Loucy (cell line): Measurements from ENCODE around the gene PMF1.

Experiments used
- H2AFZ ChIP-seq: fragments of 200-600 bp; sonication (generic); 2 replicates; pipeline ENCODE4 v1.6.0; 2016; ENCODE audit warnings: antibody characterized with exemption, mild to moderate bottlenecking, low read length, moderate library complexity
- H3F3A ChIP-seq: fragments of 200-600 bp; 2 replicates; pipeline ENCODE4 v1.6.0; 2016; ENCODE audit warnings: antibody characterized with exemption, low read depth, mild to moderate bottlenecking
- H3K27me3 ChIP-seq: fragments of 200-600 bp; sonication (generic); 2 replicates; pipeline ENCODE4 v1.6.1; 2014; ENCODE audit warnings: low read length, mild to moderate bottlenecking; ENCODE audit not compliant: insufficient read depth, poor library complexity, severe bottlenecking
- H3K36me3 ChIP-seq: fragments of 200-600 bp; sonication (generic); 2 replicates; pipeline ENCODE4 v1.6.1; 2016; ENCODE audit warnings: low read length; ENCODE audit not compliant: insufficient read depth
- H3K4me1 ChIP-seq: fragments of 200-600 bp; sonication (generic); 2 replicates; pipeline ENCODE4 v1.5.1; 2014; ENCODE audit warnings: low read length, mild to moderate bottlenecking; ENCODE audit not compliant: insufficient read depth, poor library complexity, severe bottlenecking
- H3K4me2 ChIP-seq: fragments of 200-600 bp; sonication (generic); 2 replicates; pipeline ENCODE4 v1.6.0; 2014; ENCODE audit warnings: antibody characterized with exemption, low read length, low read depth, mild to moderate bottlenecking; ENCODE audit not compliant: poor library complexity, severe bottlenecking
- H3K4me3 ChIP-seq: fragments of 200-600 bp; sonication (generic); 2 replicates; pipeline ENCODE4 v1.5.1; 2014; ENCODE audit warnings: low read length, mild to moderate bottlenecking, mixed read lengths; ENCODE audit not compliant: poor library complexity, severe bottlenecking
- H3K79me2 ChIP-seq: fragments of 200-600 bp; sonication (generic); 2 replicates; pipeline ENCODE4 v1.6.1; 2014; ENCODE audit warnings: low read length; ENCODE audit not compliant: insufficient read depth
- H3K9ac ChIP-seq: fragments of 200-600 bp; sonication (generic); 2 replicates; pipeline ENCODE4 v1.6.0; 2014; ENCODE audit warnings: mild to moderate bottlenecking, low read depth, low read length, moderate library complexity; ENCODE audit not compliant: poor library complexity, severe bottlenecking
- H3K9me2 ChIP-seq: fragments of 200-600 bp; sonication (generic); replicated peaks from 2 replicates; pipeline ENCODE4 v1.6.1; 2016; ENCODE audit warnings: low read depth, low read length, mixed read lengths
- H3K9me3 ChIP-seq: fragments of 200-600 bp; sonication (generic); 2 replicates; pipeline ENCODE4 v1.6.1; 2014; ENCODE audit warnings: mild to moderate bottlenecking, antibody characterized with exemption, low read length, low read depth; ENCODE audit not compliant: insufficient read depth
- H4K20me1 ChIP-seq: fragments of 200-600 bp; sonication (generic); 2 replicates; pipeline ENCODE4 v1.6.0; 2014; ENCODE audit warnings: antibody characterized with exemption, low read length, mild to moderate bottlenecking; ENCODE audit not compliant: insufficient read depth, poor library complexity, severe bottlenecking
- CTCF ChIP-seq: fragments of 200-600 bp; sonication (generic); conservative IDR thresholded peaks from 2 replicates; pipeline ENCODE4 v1.5.1; 2014; ENCODE audit warnings: mild to moderate bottlenecking, antibody characterized with exemption, low read length
- EZH2phosphoT487 ChIP-seq: fragments of 200-600 bp; IDR thresholded peaks from 2 replicates; pipeline ENCODE4 v1.6.1; 2018; ENCODE audit warnings: antibody characterized with exemption, mild to moderate bottlenecking, moderate library complexity, borderline replicate concordance

Gene PMF1

GRCh38 chr1:156165083-156165482 is 47.7 kb upstream of the PMF1 start:
- TF ChIP-seq CTCF = no peak

GRCh38 chr1:156167536-156167935 is 45.3 kb upstream of the PMF1 start:
- H3K27me3 ChIP-seq = no peaks in the 10 kb centered on the region
- no peaks in the 10 kb centered on the region for H3K36me3 ChIP-seq
- no peaks in the 10 kb centered on the region for H3K9me2 ChIP-seq
- TF ChIP-seq CTCF (no peak), EZH2phosphoT487 (no peak)
- no peaks in the 10 kb centered on the region for H4K20me1 ChIP-seq
- no peak overlapping the region for H2AFZ ChIP-seq
- H3F3A ChIP-seq = no peaks in the 10 kb centered on the region; the same call in 1 of the 2 replicates
- no peaks in the 10 kb centered on the region for H3K9me3 ChIP-seq
- no peaks in the 10 kb centered on the region for H3K79me2 ChIP-seq
- no peak overlapping the region for H3K4me3 ChIP-seq
- H3K4me2 ChIP-seq = no peak overlapping the region
- no peak overlapping the region for H3K9ac ChIP-seq
- H3K4me1 ChIP-seq = no peaks in the 10 kb centered on the region

More at GRCh38 chr1:156165083-156165482, 47.7 kb upstream of the PMF1 start:
- no peaks in the 10 kb centered on the region for H3K27me3 ChIP-seq
- no peaks in the 10 kb centered on the region for H3K36me3 ChIP-seq
- H3K4me3 ChIP-seq = no peak overlapping the region
- H4K20me1 ChIP-seq = no peaks in the 10 kb centered on the region
- no peaks in the 10 kb centered on the region for H3K9me3 ChIP-seq
- H3K4me1 ChIP-seq = no peaks in the 10 kb centered on the region
- H3K9ac ChIP-seq = no peak overlapping the region
- no peaks in the 10 kb centered on the region for H3K9me2 ChIP-seq
- H3K79me2 ChIP-seq = no peaks in the 10 kb centered on the region
- H2AFZ ChIP-seq = no peak overlapping the region
- H3K4me2 ChIP-seq = no peak overlapping the region
- no peaks in the 10 kb centered on the region; the same call in 1 of the 2 replicates for H3F3A ChIP-seq

GRCh38 chr1:156172696-156173470 is 39.9 kb upstream of the PMF1 start:
- Histone ChIP-seq H3K4me2 (no peak overlapping the region), H3K9ac (no peak overlapping the region), H4K20me1 (no peaks in the 10 kb centered on the region), H3K79me2 (no peaks in the 10 kb centered on the region), H3K4me1 (peaks cover 4% of the 10 kb centered on the region), H3K9me2 (no peaks in the 10 kb centered on the region), H3K9me3 (no peaks in the 10 kb centered on the region), H2AFZ (no peak overlapping the region), H3F3A (no peaks in the 10 kb centered on the region), H3K4me3 (no peak overlapping the region), H3K27me3 (no peaks in the 10 kb centered on the region), H3K36me3 (no peaks in the 10 kb centered on the region)
- TF ChIP-seq EZH2phosphoT487 = no peak
- no peak; the same call in 1 of the 2 replicates for TF ChIP-seq CTCF
